K562 (cell line): ENCODE data around the gene HMCES. TPM values are rescaled to one million over a fixed set of nuclear protein-coding genes. Genes with fewer than 3 reads are reported as not detected.
"Not testable (repeated sequence)": the region's sequence is repeated elsewhere in the genome, so short reads cannot be mapped to it uniquely, and the experiment has no call there.

Experiments used
- ATAC-seq: fragments of 200-7000 bp; cut with Tn5 transposase; 3 replicates; pipeline ENCODE4 v1.9.1; 2020; ENCODE audit warnings: moderate library complexity
- BruUV-seq: library from RNA; stranded (reverse); fragments of 400-500 nt; replicated peaks from 2 replicates; lab custom pipeline; 2021; lab: Mats Ljungman, UMichigan
- CTCF ChIA-PET: fragments of 300-600 bp; formaldehyde crosslinking; extraction: SDS; loops from one replicate; lab custom pipeline; 2021; ENCODE audit warnings: low intra/inter-chr PET ratio; lab: Yijun Ruan, JAX
- POLR2A ChIA-PET: fragments of 300-600, 350-650 bp; sonication (Branson Sonifier 250); formaldehyde crosslinking; extraction: SDS; loops from one replicate; lab custom pipeline; 2021; ENCODE audit warnings: antibody characterized with exemption, inconsistent platforms; lab: Yijun Ruan, JAX
- DNase-seq, 4 experiments: peaks; one replicate each; pipeline versions ENCODE4 v3.0.0 to v3.0.0-alpha.2; 2011 to 2018; ENCODE audit warnings: low spot score in 3 of 4, mixed read lengths in 3 of 4; ENCODE audit errors: extremely low read depth in 1 of 4
- FAIRE-seq: peaks from 2 replicates; lab custom pipeline; 2011; peaks lifted over from hg19 to GRCh38; lab: Jason Lieb, UNC
- H2AFZ ChIP-seq: 2 replicates; pipeline ENCODE4 v1.6.0; 2011; ENCODE audit warnings: low read depth, low read length, control low read depth, inconsistent platforms
- H3K27ac ChIP-seq: fragments of 200-600 bp; 3 replicates; pipeline ENCODE4 v1.8.0; 2011; ENCODE audit warnings: low read depth, mild to moderate bottlenecking, control low read depth, inconsistent platforms, low read length, moderate library complexity, mixed read lengths; ENCODE audit errors: extremely low read depth
- H3K27me3 ChIP-seq, 2 experiments: fragments of 300-600 bp in 1 of 2; 2 replicates in 1 of 2; 3 replicates in 1 of 2; pipeline versions ENCODE4 v1.6.0 to v1.8.0; 2011; ENCODE audit warnings: inconsistent platforms in 2 of 2, low read length in 2 of 2, mild to moderate bottlenecking in 1 of 2, mixed read lengths in 1 of 2, moderate library complexity in 1 of 2; ENCODE audit not compliant: control insufficient read depth in 2 of 2, insufficient read depth in 2 of 2
- H3K36me3 ChIP-seq: fragments of 300-600 bp; 3 replicates; pipeline ENCODE4 v1.8.0; 2011; ENCODE audit warnings: mild to moderate bottlenecking, low read length, inconsistent platforms; ENCODE audit not compliant: control insufficient read depth, insufficient read depth
- H3K4me1 ChIP-seq, 2 experiments: fragments of 200-600 bp in 1 of 2; replicated peaks in 1 of 2; 2 replicates in 1 of 2; 3 replicates in 1 of 2; pipeline versions ENCODE4 v1.5.1 to v1.8.0; 2011; ENCODE audit warnings: inconsistent platforms in 2 of 2, low read length in 2 of 2, mild to moderate bottlenecking in 1 of 2, mixed read lengths in 1 of 2, moderate library complexity in 1 of 2; ENCODE audit not compliant: control insufficient read depth in 2 of 2, insufficient read depth in 2 of 2
- H3K4me2 ChIP-seq: 2 replicates; pipeline ENCODE4 v1.6.1; 2011; ENCODE audit warnings: low read length, control low read depth, inconsistent platforms, mixed read lengths; ENCODE audit not compliant: insufficient read depth
- H3K4me3 ChIP-seq: fragments of 200-600 bp; sonication (generic), shearing (Covaris generic); 2 replicates; pipeline ENCODE4 v1.5.1; 2016; ENCODE audit warnings: control low read depth, inconsistent platforms
- H3K79me2 ChIP-seq: fragments of 200-600 bp; 3 replicates; pipeline ENCODE4 v1.8.0; 2011; ENCODE audit warnings: low read length, inconsistent platforms; ENCODE audit not compliant: control insufficient read depth, insufficient read depth
- H3K9ac ChIP-seq, 2 experiments: 2 replicates each; pipeline versions ENCODE4 v1.6.0 to v1.6.1; 2011; ENCODE audit warnings: low read depth in 2 of 2, low read length in 2 of 2, control low read depth in 1 of 2, inconsistent platforms in 1 of 2, mild to moderate bottlenecking in 1 of 2, mixed read lengths in 1 of 2; ENCODE audit not compliant: insufficient read depth in 1 of 2
- H3K9me1 ChIP-seq: one replicate; pipeline ENCODE4 v1.6.0; 2011; ENCODE audit warnings: inconsistent platforms, mild to moderate bottlenecking, low read length, moderate library complexity; ENCODE audit not compliant: control insufficient read depth, insufficient read depth
- H3K9me3 ChIP-seq: replicated peaks from 2 replicates; pipeline ENCODE4 v1.5.1; 2011; ENCODE audit warnings: low read depth, low read length, inconsistent platforms; ENCODE audit not compliant: control insufficient read depth, insufficient read depth
- H4K20me1 ChIP-seq: replicated peaks from 2 replicates; pipeline ENCODE4 v1.6.1; 2011; ENCODE audit warnings: low read length, inconsistent platforms, mixed read lengths; ENCODE audit not compliant: control insufficient read depth, insufficient read depth
- MAZ ChIP-seq, 2 experiments: fragments of 450-650 bp in 1 of 2; sonication (generic) in 1 of 2; formaldehyde crosslinking; IDR thresholded peaks in 1 of 2; conservative IDR thresholded peaks in 1 of 2; 2 replicates each; pipeline versions ENCODE4 v1.4.0 to v1.5.0; 2020; ENCODE audit warnings: mild to moderate bottlenecking in 1 of 2, missing genetic modification reagents in 1 of 2
- MYC ChIP-seq, 2 experiments: fragments of 250-450 bp in 1 of 2; sonication (Bioruptor Pico) in 1 of 2; IDR thresholded peaks; 2 replicates each; pipeline versions ENCODE4 v1.5.1 to v1.6.1; 2012 to 2021; ENCODE audit warnings: low read depth in 2 of 2, borderline replicate concordance in 1 of 2, improper control_type of control experiment in 1 of 2, low read length in 1 of 2, mild to moderate bottlenecking in 1 of 2, moderate library complexity in 1 of 2
- XRCC5 ChIP-seq: fragments of 200-400 bp; formaldehyde crosslinking; IDR thresholded peaks from 2 replicates; pipeline ENCODE4 v1.6.1; 2017; ENCODE audit warnings: low read depth, mild to moderate bottlenecking, low read length
- WGBS: fragments of 100-300 bp; shearing (Covaris generic); methylation state at CpG from one replicate; pipeline ENCODE4 v1.1.6; 2016; ENCODE audit warnings: low coverage, mixed read lengths; ENCODE audit not compliant: insufficient coverage; ENCODE audit errors: missing lambda C conversion rate; 5-methylcytosine and 5-hydroxymethylcytosine counted together
- in situ Hi-C: fragments of 300-500 bp; cut with MboI; formaldehyde crosslinking; loops from 4 replicates; pipeline ENCODE4 v1.15.0; 2018; ENCODE audit warnings: inconsistent platforms, mixed read lengths
- intact Hi-C: fragments of 100-400 bp; cut with micrococcal nuclease; formaldehyde crosslinking; loops from 2 replicates; pipeline ENCODE4 v1.14.2; 2022
- polyA plus RNA-seq, 8 experiments: library from polyadenylated mRNA; depleted of rRNA in 4 of 8; stranded (reverse) in 5 of 8; unstranded in 3 of 8; fragments of >200 nt; fragmentation: Nextera tagmentation in 2 of 8; fragmentation: Illumina TruSeq in 1 of 8; extraction: Ambion mirVana in 2 of 8; extraction: Trizol in 1 of 8; gene quantifications; 2 replicates each; pipeline versions ENCODE4 v1.2.1 to v1.2.3, GENCODE V29; 2011 to 2014; ENCODE audit warnings: inconsistent platforms in 1 of 8, missing spikeins in 1 of 8
- total RNA-seq, 7 experiments: library from RNA; depleted of rRNA in 6 of 7; stranded (reverse); fragments of >200 nt in 6 of 7; fragmentation: Illumina TruSeq in 2 of 7; extraction: Trizol in 2 of 7; gene quantifications; 2 replicates each; pipeline versions ENCODE4 v1.2.1 to v1.2.3, GENCODE V29; 2011 to 2021; ENCODE audit warnings: low replicate concordance in 1 of 7
- TF ChIP-seq, protein P1 (sequence below), 3 experiments: fragments of 200-800 bp in 1 of 3; fragments of 250-450 bp in 1 of 3; fragments of 450-650 bp in 1 of 3; sonication (Bioruptor Pico) in 1 of 3; sonication (Bioruptor generic) in 1 of 3; formaldehyde crosslinking in 1 of 3; IDR thresholded peaks; 2 replicates each; pipeline versions ENCODE4 v1.6.1 to v1.8.0; 2016 to 2022; ENCODE audit warnings: mild to moderate bottlenecking in 2 of 3, missing genetic modification characterization in 2 of 3, missing compliant biosample characterization in 1 of 3, moderate library complexity in 1 of 3
- TF ChIP-seq, protein P2 (sequence below), 2 experiments: fragments of 450-650 bp; IDR thresholded peaks; 2 replicates each; pipeline ENCODE4 v1.6.1; 2016
- TF ChIP-seq, protein P3 (sequence below): fragments of 200-800 bp; sonication (Bioruptor generic); IDR thresholded peaks from 2 replicates; pipeline ENCODE4 v1.6.1; 2017; ENCODE audit warnings: missing genetic modification characterization, missing compliant biosample characterization
- TF ChIP-seq, protein P4 (sequence below), 3 experiments: IDR thresholded peaks in 2 of 3; conservative IDR thresholded peaks in 1 of 3; 2 replicates each; pipeline ENCODE4 v1.5.1; 2011 to 2012; ENCODE audit warnings: low read length in 3 of 3, mild to moderate bottlenecking in 3 of 3, control low read depth in 2 of 3, improper control_type of control experiment in 1 of 3, inconsistent platforms in 1 of 3, low read depth in 1 of 3, mixed read lengths in 1 of 3, moderate library complexity in 1 of 3; ENCODE audit not compliant: insufficient read depth in 2 of 3

Gene HMCES
- total and polyA plus RNA-seq, 9 of the 15 experiments (the other 6 are each of a cell fraction or from before 2014, with no cell fraction given) = 18.8 to 45.3 (median 24.8) TPM

DNA sequence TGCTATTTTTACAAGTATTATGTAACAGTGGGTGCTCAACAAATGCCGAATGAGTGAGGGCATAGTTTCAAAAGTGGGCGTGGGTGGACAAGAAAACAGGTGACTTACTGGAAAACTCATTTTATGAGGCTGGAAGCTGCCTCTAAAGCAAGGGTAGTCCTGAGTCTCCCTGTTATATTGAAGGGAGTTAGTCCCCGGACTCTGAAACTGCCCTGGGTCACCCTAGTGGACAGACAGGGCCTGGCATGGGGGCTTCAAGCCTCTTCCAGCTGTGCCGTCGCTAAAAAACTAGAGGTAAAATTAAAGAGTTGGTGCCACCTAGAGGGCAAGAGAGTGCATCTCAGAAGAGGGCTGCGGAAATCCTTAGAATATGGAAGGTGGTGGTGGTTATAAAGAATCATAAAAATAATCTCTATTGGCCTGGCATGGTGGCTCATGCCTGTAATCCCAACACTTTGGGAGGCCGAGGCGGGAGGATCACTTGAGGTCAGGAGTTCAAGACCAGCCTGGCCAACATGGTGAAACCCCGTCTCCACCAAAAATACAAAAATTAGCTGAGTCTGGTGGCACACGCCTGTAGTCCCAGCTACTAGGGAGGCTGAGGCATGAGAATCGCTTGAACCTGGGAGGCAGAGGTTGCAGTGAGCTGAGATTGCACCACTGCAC, 32.9 kb upstream of the HMCES start:
- Histone ChIP-seq H3K9ac (0 out of 4 replicates have a peak overlapping the region, but pooled peaks of 1 of the 2 experiments have one; percentile 12), H2AFZ (peak overlapping the region; percentile 7; the same call in 1 of the 2 replicates), H3K79me2 (peaks cover 27% of the 10 kb centered on the region), H3K4me1 (peaks cover 10 to 17% of the 10 kb centered on the region in 2 experiments; a peak in 4 of 5 replicates), H3K27ac (peak overlapping the region; percentile 36; the same call in 2 of the 3 replicates)
- ChIA-PET CTCF (interaction anchor here (0.5 to 1.3 kb wide), 6 partner anchors 50 to 494 kb away, joined by 3 to 10 read pairs (median 4); partner anchors contain the start of gene ISY1), POLR2A (interaction anchor here (0.6 to 3.6 kb wide), 11 partner anchors 17 to 276 kb away, joined by 3 to 21 read pairs (median 3); partner anchors contain the start of gene CNBP)
- WGBS = 25% methylated on average over 7 of the region's 11 CpGs
- H3K36me3 ChIP-seq; H3K9me3 ChIP-seq; H4K20me1 ChIP-seq; H3K4me3 ChIP-seq; H3K9me1 ChIP-seq; BruUV-seq; H3K4me2 ChIP-seq; H3K27me3 ChIP-seq; TF ChIP-seq MYC (CRISPR knock-in tag; IDR thresholded peaks at IDR 0.05; ENCODE audit: borderline replicate concordance, low read depth): not testable (repeated sequence)
- FAIRE-seq = peak; percentile 95
- intact Hi-C loops = loop anchor here (2.0 to 5.0 kb wide), 2 partner anchors 193 to 275 kb away; no protein-coding TSS in a partner anchor
- peak; percentile 77 to 87 (median 82) for DNase-seq
- peak; percentile 93 for ATAC-seq
- in situ Hi-C loops = loop anchor here (10.0 kb wide), 1 partner anchor 261 kb away; no protein-coding TSS in a partner anchor
- TF ChIP-seq XRCC5 (0 out of 2 replicates have a peak, but pooled peaks have one; percentile 44), MAZ (CRISPR knock-in tag; conservative IDR thresholded peaks at IDR 0.05 in 1 of 2, IDR thresholded peaks at IDR 0.05 in 1 of 2) (peak in 1 of 2 experiments; percentile 90; a peak in 2 of 4 replicates), MYC (IDR thresholded peaks at IDR 0.05; ENCODE audit: low read depth, low read length) (peak; percentile 34; the same call in 1 of the 2 replicates)
- TF ChIP-seq, protein P1, sequence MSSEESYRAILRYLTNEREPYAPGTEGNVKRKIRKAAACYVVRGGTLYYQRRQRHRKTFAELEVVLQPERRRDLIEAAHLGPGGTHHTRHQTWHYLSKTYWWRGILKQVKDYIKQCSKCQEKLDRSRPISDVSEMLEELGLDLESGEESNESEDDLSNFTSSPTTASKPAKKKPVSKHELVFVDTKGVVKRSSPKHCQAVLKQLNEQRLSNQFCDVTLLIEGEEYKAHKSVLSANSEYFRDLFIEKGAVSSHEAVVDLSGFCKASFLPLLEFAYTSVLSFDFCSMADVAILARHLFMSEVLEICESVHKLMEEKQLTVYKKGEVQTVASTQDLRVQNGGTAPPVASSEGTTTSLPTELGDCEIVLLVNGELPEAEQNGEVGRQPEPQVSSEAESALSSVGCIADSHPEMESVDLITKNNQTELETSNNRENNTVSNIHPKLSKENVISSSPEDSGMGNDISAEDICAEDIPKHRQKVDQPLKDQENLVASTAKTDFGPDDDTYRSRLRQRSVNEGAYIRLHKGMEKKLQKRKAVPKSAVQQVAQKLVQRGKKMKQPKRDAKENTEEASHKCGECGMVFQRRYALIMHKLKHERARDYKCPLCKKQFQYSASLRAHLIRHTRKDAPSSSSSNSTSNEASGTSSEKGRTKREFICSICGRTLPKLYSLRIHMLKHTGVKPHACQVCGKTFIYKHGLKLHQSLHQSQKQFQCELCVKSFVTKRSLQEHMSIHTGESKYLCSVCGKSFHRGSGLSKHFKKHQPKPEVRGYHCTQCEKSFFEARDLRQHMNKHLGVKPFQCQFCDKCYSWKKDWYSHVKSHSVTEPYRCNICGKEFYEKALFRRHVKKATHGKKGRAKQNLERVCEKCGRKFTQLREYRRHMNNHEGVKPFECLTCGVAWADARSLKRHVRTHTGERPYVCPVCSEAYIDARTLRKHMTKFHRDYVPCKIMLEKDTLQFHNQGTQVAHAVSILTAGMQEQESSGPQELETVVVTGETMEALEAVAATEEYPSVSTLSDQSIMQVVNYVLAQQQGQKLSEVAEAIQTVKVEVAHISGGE (CRISPR knock-in tag; IDR thresholded peaks at IDR 0.05) = peak in 1 of 3 experiments; percentile 77; a peak in 2 of 6 replicates
- TF ChIP-seq, protein P2, sequence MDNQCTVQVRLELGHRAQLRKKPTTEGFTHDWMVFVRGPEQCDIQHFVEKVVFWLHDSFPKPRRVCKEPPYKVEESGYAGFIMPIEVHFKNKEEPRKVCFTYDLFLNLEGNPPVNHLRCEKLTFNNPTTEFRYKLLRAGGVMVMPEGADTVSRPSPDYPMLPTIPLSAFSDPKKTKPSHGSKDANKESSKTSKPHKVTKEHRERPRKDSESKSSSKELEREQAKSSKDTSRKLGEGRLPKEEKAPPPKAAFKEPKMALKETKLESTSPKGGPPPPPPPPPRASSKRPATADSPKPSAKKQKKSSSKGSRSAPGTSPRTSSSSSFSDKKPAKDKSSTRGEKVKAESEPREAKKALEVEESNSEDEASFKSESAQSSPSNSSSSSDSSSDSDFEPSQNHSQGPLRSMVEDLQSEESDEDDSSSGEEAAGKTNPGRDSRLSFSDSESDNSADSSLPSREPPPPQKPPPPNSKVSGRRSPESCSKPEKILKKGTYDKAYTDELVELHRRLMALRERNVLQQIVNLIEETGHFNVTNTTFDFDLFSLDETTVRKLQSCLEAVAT (IDR thresholded peaks at IDR 0.05) = 0 out of 4 replicates have a peak, but pooled peaks of 1 of the 2 experiments have one; percentile 28
- TF ChIP-seq, protein P3, sequence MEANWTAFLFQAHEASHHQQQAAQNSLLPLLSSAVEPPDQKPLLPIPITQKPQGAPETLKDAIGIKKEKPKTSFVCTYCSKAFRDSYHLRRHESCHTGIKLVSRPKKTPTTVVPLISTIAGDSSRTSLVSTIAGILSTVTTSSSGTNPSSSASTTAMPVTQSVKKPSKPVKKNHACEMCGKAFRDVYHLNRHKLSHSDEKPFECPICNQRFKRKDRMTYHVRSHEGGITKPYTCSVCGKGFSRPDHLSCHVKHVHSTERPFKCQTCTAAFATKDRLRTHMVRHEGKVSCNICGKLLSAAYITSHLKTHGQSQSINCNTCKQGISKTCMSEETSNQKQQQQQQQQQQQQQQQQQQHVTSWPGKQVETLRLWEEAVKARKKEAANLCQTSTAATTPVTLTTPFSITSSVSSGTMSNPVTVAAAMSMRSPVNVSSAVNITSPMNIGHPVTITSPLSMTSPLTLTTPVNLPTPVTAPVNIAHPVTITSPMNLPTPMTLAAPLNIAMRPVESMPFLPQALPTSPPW (CRISPR knock-in tag) = peak; percentile 30; the same call in 1 of the 2 replicates
- TF ChIP-seq, protein P4, sequence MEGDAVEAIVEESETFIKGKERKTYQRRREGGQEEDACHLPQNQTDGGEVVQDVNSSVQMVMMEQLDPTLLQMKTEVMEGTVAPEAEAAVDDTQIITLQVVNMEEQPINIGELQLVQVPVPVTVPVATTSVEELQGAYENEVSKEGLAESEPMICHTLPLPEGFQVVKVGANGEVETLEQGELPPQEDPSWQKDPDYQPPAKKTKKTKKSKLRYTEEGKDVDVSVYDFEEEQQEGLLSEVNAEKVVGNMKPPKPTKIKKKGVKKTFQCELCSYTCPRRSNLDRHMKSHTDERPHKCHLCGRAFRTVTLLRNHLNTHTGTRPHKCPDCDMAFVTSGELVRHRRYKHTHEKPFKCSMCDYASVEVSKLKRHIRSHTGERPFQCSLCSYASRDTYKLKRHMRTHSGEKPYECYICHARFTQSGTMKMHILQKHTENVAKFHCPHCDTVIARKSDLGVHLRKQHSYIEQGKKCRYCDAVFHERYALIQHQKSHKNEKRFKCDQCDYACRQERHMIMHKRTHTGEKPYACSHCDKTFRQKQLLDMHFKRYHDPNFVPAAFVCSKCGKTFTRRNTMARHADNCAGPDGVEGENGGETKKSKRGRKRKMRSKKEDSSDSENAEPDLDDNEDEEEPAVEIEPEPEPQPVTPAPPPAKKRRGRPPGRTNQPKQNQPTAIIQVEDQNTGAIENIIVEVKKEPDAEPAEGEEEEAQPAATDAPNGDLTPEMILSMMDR (IDR thresholded peaks at IDR 0.05 in 2 of 3, conservative IDR thresholded peaks at IDR 0.05 in 1 of 3; ENCODE audit: insufficient read depth in 2 of 3, low read depth in 1 of 3, low read length in 3 of 3) = peak; percentile 94 to 98 (median 98)
